Measurements from ENCODE around the gene PCSK4. TPM values are rescaled to one million over a fixed set of nuclear protein-coding genes. Genes with fewer than 3 reads are reported as not detected.

The PCSK4 gene
- total and polyA plus RNA-seq, 2 donors from 2014 or later = 5.3 to 5.5 TPM

DNA sequence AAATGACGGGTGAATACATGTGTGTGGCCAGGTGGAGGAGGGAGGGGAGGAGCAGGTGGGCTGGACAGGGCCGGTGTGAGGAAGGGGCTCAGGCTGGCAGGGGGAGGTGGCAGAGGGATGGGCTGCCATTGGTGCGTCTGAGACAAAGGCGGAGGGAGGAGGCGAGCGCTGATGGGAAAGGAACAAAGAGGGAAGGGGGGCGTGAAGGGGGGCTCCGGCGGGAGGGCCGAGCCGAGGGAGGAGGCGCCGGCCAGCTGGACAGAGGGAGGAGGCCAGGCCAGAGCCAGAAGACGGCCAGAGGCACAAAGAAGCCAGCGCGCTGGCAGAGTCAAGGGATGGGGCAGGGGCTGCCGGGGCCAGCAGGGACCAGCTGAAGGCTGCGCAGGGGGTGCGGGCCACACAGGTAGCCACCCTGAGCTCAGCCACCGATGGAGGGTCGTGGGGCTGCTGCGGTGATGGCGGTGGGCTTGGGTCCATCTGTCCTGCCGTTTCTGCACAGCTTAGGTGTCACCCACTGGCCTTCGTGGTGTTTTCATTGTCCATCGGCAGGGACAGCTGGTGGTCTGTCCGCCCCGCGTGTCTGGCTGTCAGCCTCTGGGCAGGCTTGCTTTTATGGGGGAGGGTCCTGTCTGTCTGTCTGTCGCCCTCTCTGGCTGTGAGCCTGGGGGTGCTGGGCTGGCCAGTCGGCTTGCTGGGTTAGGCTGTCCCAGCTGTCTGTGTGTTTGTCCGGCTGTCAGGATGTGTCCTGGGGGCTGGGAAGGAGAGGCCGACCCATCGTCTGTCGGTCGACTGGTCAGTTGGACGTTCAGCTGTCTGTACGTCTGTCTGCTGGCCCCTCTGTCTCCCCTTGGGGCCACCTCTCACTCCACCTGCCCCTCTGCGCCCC is 38.0 kb downstream of the PCSK4 start:
- DNase-seq (peak in 2 of 5 donors; percentile 63 to 70), FAIRE-seq (no peak)
- Histone ChIP-seq H3K27me3 (ENCODE audit: control insufficient read depth, insufficient read depth, low read length) (peaks cover 29% of the 10 kb centered on the region), H3K9me3 (ENCODE audit: control insufficient read depth in 2 of 3, insufficient read depth in 1 of 3, low read length in 3 of 3) (no peaks in the 10 kb centered on the region), H3K27ac (ENCODE audit: low read depth in 2 of 2, low read length in 2 of 2) (no peak overlapping the region), H3K4me3 (ENCODE audit: low read length in 3 of 3) (no peak overlapping the region), H3K36me3 (ENCODE audit: control insufficient read depth in 2 of 3, insufficient read depth in 3 of 3, low read length in 3 of 3) (no peaks in the 10 kb centered on the region), H3K9ac (ENCODE audit: low read length in 3 of 3) (no peak overlapping the region), H3K4me1 (ENCODE audit: control insufficient read depth in 2 of 3, insufficient read depth in 2 of 3, low read depth in 1 of 3, low read length in 3 of 3) (no peaks in the 10 kb centered on the region)
- intact Hi-C loops (cut with DNase I) = no loop called here
- TF ChIP-seq, protein P1, sequence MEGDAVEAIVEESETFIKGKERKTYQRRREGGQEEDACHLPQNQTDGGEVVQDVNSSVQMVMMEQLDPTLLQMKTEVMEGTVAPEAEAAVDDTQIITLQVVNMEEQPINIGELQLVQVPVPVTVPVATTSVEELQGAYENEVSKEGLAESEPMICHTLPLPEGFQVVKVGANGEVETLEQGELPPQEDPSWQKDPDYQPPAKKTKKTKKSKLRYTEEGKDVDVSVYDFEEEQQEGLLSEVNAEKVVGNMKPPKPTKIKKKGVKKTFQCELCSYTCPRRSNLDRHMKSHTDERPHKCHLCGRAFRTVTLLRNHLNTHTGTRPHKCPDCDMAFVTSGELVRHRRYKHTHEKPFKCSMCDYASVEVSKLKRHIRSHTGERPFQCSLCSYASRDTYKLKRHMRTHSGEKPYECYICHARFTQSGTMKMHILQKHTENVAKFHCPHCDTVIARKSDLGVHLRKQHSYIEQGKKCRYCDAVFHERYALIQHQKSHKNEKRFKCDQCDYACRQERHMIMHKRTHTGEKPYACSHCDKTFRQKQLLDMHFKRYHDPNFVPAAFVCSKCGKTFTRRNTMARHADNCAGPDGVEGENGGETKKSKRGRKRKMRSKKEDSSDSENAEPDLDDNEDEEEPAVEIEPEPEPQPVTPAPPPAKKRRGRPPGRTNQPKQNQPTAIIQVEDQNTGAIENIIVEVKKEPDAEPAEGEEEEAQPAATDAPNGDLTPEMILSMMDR (IDR thresholded peaks at IDR 0.05; ENCODE audit: borderline replicate concordance, extremely low read depth, insufficient read depth) = no peak

DNA sequence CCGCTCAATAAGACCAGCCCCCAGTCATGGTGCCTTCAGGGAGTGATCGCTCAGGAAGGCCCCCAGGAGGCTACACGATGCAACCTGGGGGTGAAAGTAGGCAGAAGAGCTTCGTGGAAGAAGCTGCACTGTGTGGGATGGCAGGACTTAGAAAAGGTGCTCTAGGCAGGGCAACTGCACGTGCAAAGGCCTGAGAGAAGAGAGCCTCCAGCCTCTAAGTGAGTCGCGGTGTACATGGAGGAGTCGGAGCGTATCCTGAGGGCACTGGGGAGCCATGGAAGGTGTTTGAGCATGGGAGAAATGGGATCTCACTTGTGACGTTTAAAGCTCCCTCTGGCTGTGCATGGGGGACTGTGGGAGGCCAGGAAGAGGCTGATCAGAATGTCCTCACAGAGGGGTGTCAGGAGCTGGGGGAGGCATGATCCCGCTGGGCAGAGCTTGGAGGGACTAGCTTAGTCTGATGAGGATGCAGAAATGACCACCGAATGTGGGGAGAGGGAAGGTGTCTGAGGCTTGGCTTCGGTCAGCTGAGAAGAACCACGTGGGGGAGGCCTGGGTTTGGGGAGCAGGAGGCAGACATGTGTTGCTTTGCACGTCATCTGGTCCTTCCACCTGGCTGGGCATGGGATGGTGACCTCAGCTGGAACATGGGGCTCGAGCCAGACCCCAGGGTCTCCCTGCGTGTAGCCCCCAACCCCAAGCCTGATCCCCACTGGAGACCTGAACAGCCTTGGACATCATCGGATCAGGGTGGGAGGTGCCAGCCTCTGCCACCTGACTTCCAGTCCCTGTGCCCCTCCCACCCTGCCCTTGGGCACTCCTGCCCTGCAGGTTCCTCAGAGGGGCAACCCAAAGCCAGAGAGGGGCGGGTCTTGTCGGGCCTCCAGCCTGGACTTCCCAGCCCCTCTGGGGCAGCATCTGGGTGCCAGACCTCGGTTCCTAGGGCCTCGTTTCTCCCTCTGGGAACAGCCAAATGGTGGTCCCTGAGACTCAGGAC is 39.1 kb downstream of the PCSK4 start:
- no peak for FAIRE-seq
- H3K27me3 ChIP-seq (ENCODE audit: control insufficient read depth, insufficient read depth, low read length) = peaks cover 25% of the 10 kb centered on the region
- intact Hi-C loops (cut with DNase I) = no loop called here

DNA sequence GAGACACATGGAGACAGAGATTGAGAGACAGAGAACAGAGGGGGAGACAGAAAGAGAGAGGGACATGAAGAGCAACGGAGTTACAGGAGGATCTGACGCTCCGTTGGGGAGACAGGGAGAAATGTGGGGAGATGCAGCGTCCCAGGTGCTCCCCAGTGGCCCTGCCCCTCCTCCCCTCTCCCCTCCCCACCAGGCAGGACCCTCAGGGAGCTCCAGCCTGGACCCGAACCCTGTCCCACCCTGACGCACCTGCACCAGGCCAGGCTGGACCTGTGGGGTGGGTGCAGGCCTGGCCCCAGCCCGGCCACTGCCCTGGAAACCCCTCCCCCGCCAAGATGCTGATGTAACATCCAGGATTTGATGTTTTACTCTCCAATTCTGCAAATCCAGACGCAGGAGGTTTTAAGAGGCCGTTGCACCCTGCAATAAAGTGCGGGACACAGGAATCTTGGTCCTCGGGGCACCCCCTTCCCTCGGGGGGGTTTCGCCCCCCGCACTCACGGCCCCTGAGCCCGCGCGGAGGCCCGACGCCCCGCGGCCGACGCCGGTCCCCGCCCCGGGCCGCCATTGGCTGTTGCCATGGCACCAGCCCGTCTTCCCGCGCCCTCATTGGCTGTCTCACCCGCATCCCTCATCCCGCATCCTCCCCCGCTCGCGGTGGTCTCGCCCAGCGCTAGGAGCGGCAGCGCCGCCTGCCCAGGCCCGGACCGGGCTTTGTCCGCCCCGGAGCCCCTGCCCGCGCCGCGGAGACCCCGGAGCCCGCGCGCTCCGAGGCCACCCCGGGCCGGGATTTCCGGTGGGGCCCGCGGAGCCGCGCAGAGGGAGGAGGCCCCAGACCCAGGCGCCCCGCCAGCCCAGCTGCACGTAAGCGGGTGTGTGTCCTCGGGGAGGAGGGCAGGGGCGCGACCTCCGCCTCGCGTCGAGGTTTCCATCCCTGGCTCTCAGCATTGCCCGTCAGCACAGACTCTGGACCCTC is 40.4 kb downstream of the PCSK4 start, which contains the start of gene APC2:
TSS of gene APC2 (plus strand) at position 655 of the 976 bp plus-strand sequence. CDS start 2,881 bp downstream, outside the sequence.
- Histone ChIP-seq H3K36me3 (ENCODE audit: control insufficient read depth in 2 of 3, insufficient read depth in 3 of 3, low read length in 3 of 3) (no peaks in the 10 kb centered on the region), H3K27ac (ENCODE audit: low read depth in 2 of 2, low read length in 2 of 2) (no peak within 1 kb of the TSS), H3K4me3 (ENCODE audit: low read length in 3 of 3) (no peak within 1 kb of the TSS), H3K9ac (ENCODE audit: low read length in 3 of 3) (no peak within 1 kb of the TSS), H3K4me1 (ENCODE audit: control insufficient read depth in 2 of 3, insufficient read depth in 2 of 3, low read depth in 1 of 3, low read length in 3 of 3) (peaks cover 0 to 6% (median 0%) of the 10 kb centered on the region in 3 donors), H3K27me3 (ENCODE audit: control insufficient read depth, insufficient read depth, low read length) (peaks cover 25% of the 10 kb centered on the region), H3K9me3 (ENCODE audit: control insufficient read depth in 2 of 3, insufficient read depth in 1 of 3, low read length in 3 of 3) (no peaks in the 10 kb centered on the region)
- no peak for FAIRE-seq
- peak in 2 of 5 donors; percentile 65 to 88 for DNase-seq
- intact Hi-C loops (cut with DNase I) = no loop called here
- TF ChIP-seq, protein P1 (IDR thresholded peaks at IDR 0.05; ENCODE audit: borderline replicate concordance, extremely low read depth, insufficient read depth) = no peak

More for the DNA sequence above, 39.1 kb downstream of the PCSK4 start:
- Histone ChIP-seq H3K36me3 (ENCODE audit: control insufficient read depth in 2 of 3, insufficient read depth in 3 of 3, low read length in 3 of 3) (no peaks in the 10 kb centered on the region), H3K4me3 (ENCODE audit: low read length in 3 of 3) (no peak overlapping the region), H3K4me1 (ENCODE audit: control insufficient read depth in 2 of 3, insufficient read depth in 2 of 3, low read depth in 1 of 3, low read length in 3 of 3) (no peaks in the 10 kb centered on the region), H3K27ac (ENCODE audit: low read depth in 2 of 2, low read length in 2 of 2) (no peak overlapping the region), H3K9me3 (ENCODE audit: control insufficient read depth in 2 of 3, insufficient read depth in 1 of 3, low read length in 3 of 3) (no peaks in the 10 kb centered on the region), H3K9ac (ENCODE audit: low read length in 3 of 3) (no peak overlapping the region)
- TF ChIP-seq, protein P1 (IDR thresholded peaks at IDR 0.05; ENCODE audit: borderline replicate concordance, extremely low read depth, insufficient read depth) = no peak
- DNase-seq = peak in 1 of 5 donors; percentile 71
